ENCODE results near the gene FAN1. TPM values are rescaled to one million over a fixed set of nuclear protein-coding genes. Genes with fewer than 3 reads are reported as not detected.

Gene FAN1
- total and polyA plus RNA-seq, 2 of the 13 experiments (the other 11 are each of a cell fraction or from before 2014, with no cell fraction given) = 10.8 to 20.1 TPM

DNA sequence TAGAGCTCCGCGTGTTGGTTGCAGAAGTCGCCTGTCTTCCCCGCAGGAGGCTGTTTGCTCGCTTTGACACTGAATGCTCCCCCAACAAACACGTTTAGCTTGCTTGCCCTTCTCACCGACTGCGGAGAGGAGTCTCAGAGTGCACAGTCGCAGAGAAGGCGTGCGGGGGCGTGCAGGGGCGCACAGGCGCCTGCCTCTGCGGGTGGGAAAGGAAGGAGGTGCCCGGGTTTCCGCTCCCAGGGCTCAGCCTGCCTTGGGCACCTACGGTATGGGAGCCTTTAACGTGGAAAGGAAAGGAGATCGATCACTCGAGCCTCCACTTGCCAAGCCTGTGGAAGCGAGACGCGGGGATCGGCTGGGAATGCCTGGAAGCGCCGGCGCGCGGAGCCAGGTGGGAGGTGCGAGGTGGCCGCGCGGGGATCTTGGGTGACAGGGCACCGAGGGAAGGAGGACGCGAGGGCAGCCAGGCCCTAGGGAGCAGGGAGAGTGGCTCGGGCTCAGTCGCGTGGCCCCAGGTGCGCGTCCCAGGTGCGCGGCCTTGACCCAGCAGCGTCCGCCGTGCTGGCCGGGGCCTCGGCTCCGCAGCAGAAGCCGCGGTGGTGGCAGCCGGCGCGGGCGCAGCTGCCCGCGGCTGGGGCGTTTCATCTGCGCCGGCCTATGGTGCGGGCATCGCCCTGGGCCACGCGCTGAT, at the start of gene FAN1 (continued):
- no peak for TF ChIP-seq SCMH1 (CRISPR knock-in tag; IDR thresholded peaks at IDR 0.05; ENCODE audit: borderline replicate concordance)
- no peak for TF ChIP-seq PREB (CRISPR knock-in tag; IDR thresholded peaks at IDR 0.05)
- TF ChIP-seq, protein P1, sequence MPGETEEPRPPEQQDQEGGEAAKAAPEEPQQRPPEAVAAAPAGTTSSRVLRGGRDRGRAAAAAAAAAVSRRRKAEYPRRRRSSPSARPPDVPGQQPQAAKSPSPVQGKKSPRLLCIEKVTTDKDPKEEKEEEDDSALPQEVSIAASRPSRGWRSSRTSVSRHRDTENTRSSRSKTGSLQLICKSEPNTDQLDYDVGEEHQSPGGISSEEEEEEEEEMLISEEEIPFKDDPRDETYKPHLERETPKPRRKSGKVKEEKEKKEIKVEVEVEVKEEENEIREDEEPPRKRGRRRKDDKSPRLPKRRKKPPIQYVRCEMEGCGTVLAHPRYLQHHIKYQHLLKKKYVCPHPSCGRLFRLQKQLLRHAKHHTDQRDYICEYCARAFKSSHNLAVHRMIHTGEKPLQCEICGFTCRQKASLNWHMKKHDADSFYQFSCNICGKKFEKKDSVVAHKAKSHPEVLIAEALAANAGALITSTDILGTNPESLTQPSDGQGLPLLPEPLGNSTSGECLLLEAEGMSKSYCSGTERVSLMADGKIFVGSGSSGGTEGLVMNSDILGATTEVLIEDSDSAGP (CRISPR knock-in tag; IDR thresholded peaks at IDR 0.05; ENCODE audit: borderline replicate concordance) = peak; percentile 95
- no peak; the same call in 1 of the 2 replicates for TF ChIP-seq ZSCAN20 (CRISPR knock-in tag; IDR thresholded peaks at IDR 0.05; ENCODE audit: borderline replicate concordance)
- peak; percentile 91 for TF ChIP-seq ZNF766 (CRISPR knock-in tag; IDR thresholded peaks at IDR 0.05; ENCODE audit: borderline replicate concordance)
- TF ChIP-seq ZNF234 (CRISPR knock-in tag; conservative IDR thresholded peaks at IDR 0.05) = no peak; the same call in 1 of the 2 replicates
- no peak for TF ChIP-seq NBN (conservative IDR thresholded peaks at IDR 0.05)
- TF ChIP-seq RNF2 (conservative IDR thresholded peaks at IDR 0.05; ENCODE audit: low read depth) = peak; percentile 96
- peak; percentile 89 for TF ChIP-seq MXD4 (CRISPR knock-in tag; IDR thresholded peaks at IDR 0.05)
- no peak for TF ChIP-seq SP140L (CRISPR knock-in tag; IDR thresholded peaks at IDR 0.05; ENCODE audit: borderline replicate concordance)
- peak; percentile 93 for TF ChIP-seq ZNF441 (CRISPR knock-in tag; IDR thresholded peaks at IDR 0.05; ENCODE audit: borderline replicate concordance)
- peak; percentile 69 for TF ChIP-seq FOSL2 (CRISPR knock-in tag; IDR thresholded peaks at IDR 0.05)
- TF ChIP-seq RBFOX2 (IDR thresholded peaks at IDR 0.05; ENCODE audit: low read depth, low read length) = peak; percentile 93
- TF ChIP-seq ZNF496 (CRISPR knock-in tag; IDR thresholded peaks at IDR 0.05; ENCODE audit: insufficient replicate concordance) = no peak
- no peak for TF ChIP-seq ZNF75D (CRISPR knock-in tag; IDR thresholded peaks at IDR 0.05; ENCODE audit: borderline replicate concordance)
- peak; percentile 85; the same call in 1 of the 2 replicates for TF ChIP-seq CHCHD3 (CRISPR knock-in tag; IDR thresholded peaks at IDR 0.05)
- TF ChIP-seq ZNF777 (CRISPR knock-in tag; IDR thresholded peaks at IDR 0.05) = peak; percentile 49; the same call in 1 of the 2 replicates
- peak; percentile 71; the same call in 1 of the 2 replicates for TF ChIP-seq ZNF232 (CRISPR knock-in tag; IDR thresholded peaks at IDR 0.05; ENCODE audit: borderline replicate concordance)
- peak; percentile 95 for TF ChIP-seq TFDP1 (CRISPR knock-in tag; IDR thresholded peaks at IDR 0.05; ENCODE audit: borderline replicate concordance)
- TF ChIP-seq CCAR2 (optimal IDR thresholded peaks at IDR 0.05; ENCODE audit: low read depth, low read length) = no peak
- no peak; the same call in 1 of the 2 replicates for TF ChIP-seq SIN3B (IDR thresholded peaks at IDR 0.05; ENCODE audit: low read length)
- TF ChIP-seq, protein P2, sequence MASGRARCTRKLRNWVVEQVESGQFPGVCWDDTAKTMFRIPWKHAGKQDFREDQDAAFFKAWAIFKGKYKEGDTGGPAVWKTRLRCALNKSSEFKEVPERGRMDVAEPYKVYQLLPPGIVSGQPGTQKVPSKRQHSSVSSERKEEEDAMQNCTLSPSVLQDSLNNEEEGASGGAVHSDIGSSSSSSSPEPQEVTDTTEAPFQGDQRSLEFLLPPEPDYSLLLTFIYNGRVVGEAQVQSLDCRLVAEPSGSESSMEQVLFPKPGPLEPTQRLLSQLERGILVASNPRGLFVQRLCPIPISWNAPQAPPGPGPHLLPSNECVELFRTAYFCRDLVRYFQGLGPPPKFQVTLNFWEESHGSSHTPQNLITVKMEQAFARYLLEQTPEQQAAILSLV (CRISPR knock-in tag; IDR thresholded peaks at IDR 0.05; ENCODE audit: borderline replicate concordance) = peak; percentile 79
- peak; percentile 81 for TF ChIP-seq ZNF263 (CRISPR knock-in tag; IDR thresholded peaks at IDR 0.05)
- no peak for TF ChIP-seq RFX1 (IDR thresholded peaks at IDR 0.05)
